Measurements from ENCODE around the gene SLC2A13.

SLC2A13 gene

GRCh38 chr12:40104461-40105264 is 1.2 kb downstream of the SLC2A13 start:
- H3K4me3 ChIP-seq (ENCODE audit: low read depth, low read length) = peak overlapping the region; percentile 64
- no peak for DNase-seq (ENCODE audit: low read depth)
- TF ChIP-seq MYC (IDR thresholded peaks at IDR 0.05; ENCODE audit: low read depth, low read length) = no peak
- TF ChIP-seq, protein P1, sequence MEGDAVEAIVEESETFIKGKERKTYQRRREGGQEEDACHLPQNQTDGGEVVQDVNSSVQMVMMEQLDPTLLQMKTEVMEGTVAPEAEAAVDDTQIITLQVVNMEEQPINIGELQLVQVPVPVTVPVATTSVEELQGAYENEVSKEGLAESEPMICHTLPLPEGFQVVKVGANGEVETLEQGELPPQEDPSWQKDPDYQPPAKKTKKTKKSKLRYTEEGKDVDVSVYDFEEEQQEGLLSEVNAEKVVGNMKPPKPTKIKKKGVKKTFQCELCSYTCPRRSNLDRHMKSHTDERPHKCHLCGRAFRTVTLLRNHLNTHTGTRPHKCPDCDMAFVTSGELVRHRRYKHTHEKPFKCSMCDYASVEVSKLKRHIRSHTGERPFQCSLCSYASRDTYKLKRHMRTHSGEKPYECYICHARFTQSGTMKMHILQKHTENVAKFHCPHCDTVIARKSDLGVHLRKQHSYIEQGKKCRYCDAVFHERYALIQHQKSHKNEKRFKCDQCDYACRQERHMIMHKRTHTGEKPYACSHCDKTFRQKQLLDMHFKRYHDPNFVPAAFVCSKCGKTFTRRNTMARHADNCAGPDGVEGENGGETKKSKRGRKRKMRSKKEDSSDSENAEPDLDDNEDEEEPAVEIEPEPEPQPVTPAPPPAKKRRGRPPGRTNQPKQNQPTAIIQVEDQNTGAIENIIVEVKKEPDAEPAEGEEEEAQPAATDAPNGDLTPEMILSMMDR (IDR thresholded peaks at IDR 0.05; ENCODE audit: low read depth, low read length) = no peak
- TF ChIP-seq, protein P2, sequence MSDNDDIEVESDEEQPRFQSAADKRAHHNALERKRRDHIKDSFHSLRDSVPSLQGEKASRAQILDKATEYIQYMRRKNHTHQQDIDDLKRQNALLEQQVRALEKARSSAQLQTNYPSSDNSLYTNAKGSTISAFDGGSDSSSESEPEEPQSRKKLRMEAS (IDR thresholded peaks at IDR 0.05; ENCODE audit: low read depth, low read length) = peak; percentile 13; the same call in 1 of the 2 replicates
- no peak for TF ChIP-seq POLR2A (IDR thresholded peaks at IDR 0.05; ENCODE audit: extremely low read depth, insufficient read length)

- TF ChIP-seq, protein P1 (IDR thresholded peaks at IDR 0.05; ENCODE audit: low read depth, low read length) = no peak
- TF ChIP-seq POLR2A (IDR thresholded peaks at IDR 0.05; ENCODE audit: extremely low read depth, insufficient read length) = no peak
- TF ChIP-seq MYC (IDR thresholded peaks at IDR 0.05; ENCODE audit: low read depth, low read length) = no peak
- TF ChIP-seq, protein P2 (IDR thresholded peaks at IDR 0.05; ENCODE audit: low read depth, low read length) = no peak
- peak overlapping the region; percentile 64 for H3K4me3 ChIP-seq (ENCODE audit: low read depth, low read length)
- DNase-seq (ENCODE audit: low read depth) = no peak
Measured at GRCh38 chr12:40103043-40103442, 2.8 kb downstream of the SLC2A13 start.

DNA sequence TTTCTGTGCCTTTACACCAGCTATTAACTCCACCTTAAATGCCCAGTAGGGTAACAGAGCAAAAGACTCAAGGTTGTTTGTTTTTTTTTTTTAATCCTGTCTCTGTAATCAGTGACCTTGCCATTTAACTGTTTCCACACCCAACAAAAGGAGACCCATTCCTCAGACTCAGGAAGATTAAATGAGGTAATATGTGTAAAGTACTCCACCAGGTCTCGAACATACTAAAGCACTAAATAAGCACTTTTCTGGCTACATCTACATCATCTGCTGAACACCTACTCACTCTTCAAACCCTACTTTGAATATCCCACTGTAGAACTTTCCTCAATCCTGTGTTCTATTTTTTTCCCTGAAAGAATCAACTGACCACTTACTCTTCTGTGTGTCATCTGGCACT is 4.1 kb downstream of the SLC2A13 start:
- no peak overlapping the region for H3K4me3 ChIP-seq (ENCODE audit: low read depth, low read length)
- no peak for TF ChIP-seq MYC (IDR thresholded peaks at IDR 0.05; ENCODE audit: low read depth, low read length)
- TF ChIP-seq, protein P1 (IDR thresholded peaks at IDR 0.05; ENCODE audit: low read depth, low read length) = no peak
- TF ChIP-seq, protein P2 (IDR thresholded peaks at IDR 0.05; ENCODE audit: low read depth, low read length) = no peak
- TF ChIP-seq POLR2A (IDR thresholded peaks at IDR 0.05; ENCODE audit: extremely low read depth, insufficient read length) = no peak
- DNase-seq (ENCODE audit: low read depth) = no peak

- TF ChIP-seq, protein P2 (IDR thresholded peaks at IDR 0.05; ENCODE audit: low read depth, low read length) = no peak
- TF ChIP-seq MYC (IDR thresholded peaks at IDR 0.05; ENCODE audit: low read depth, low read length) = no peak
- TF ChIP-seq, protein P1 (IDR thresholded peaks at IDR 0.05; ENCODE audit: low read depth, low read length) = no peak
- no peak for TF ChIP-seq POLR2A (IDR thresholded peaks at IDR 0.05; ENCODE audit: extremely low read depth, insufficient read length)
- peak; percentile 30 for DNase-seq (ENCODE audit: low read depth)
- H3K4me3 ChIP-seq (ENCODE audit: low read depth, low read length) = no peak overlapping the region
Measured at GRCh38 chr12:40099423-40099853, 6.4 kb downstream of the SLC2A13 start.

DNA sequence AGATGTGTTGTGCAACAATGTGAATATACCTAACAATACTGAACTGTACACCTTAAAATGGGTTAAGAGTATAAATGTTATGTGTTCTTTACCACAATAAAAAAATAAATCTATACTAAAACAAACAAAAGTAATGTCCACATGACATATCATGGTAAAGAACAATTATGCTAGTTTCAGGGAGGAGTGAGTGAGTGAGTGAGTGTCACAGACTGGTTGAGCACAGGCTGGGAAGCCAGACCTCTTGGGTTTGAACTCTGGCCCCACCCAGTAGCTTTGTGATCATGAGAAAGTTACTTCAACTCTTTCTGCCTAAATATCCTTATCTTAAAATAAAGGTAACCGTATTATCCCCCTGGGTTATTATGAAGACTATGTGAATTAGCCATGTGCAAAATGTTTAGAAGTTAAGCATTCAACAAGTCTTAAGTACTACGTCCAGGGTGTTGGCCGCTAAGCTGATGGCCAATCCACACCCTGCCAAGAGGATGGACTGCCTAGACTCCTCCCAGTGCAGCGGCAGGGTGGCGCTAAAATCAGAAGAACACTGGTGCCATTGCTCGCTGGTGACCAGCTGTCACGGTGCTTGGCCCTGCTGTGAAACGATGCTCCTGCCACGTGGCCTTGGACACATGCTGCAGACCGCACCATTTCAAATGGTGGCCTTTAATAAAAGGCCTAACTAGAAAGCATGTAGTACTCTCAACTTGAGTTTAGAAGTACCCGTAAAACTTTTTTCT is 7.3 kb downstream of the SLC2A13 start:
- H3K4me3 ChIP-seq (ENCODE audit: low read depth, low read length) = no peak overlapping the region
- TF ChIP-seq POLR2A (IDR thresholded peaks at IDR 0.05; ENCODE audit: extremely low read depth, insufficient read length) (no peak), MYC (IDR thresholded peaks at IDR 0.05; ENCODE audit: low read depth, low read length) (no peak)
- TF ChIP-seq, protein P1 (IDR thresholded peaks at IDR 0.05; ENCODE audit: low read depth, low read length) = no peak
- TF ChIP-seq, protein P2 (IDR thresholded peaks at IDR 0.05; ENCODE audit: low read depth, low read length) = no peak
- no peak for DNase-seq (ENCODE audit: low read depth)

All from NB4 (cell line).